ENCODE measurements around the gene TOPAZ1.

GRCh38 chr3:44226573-44226972 is 15.1 kb upstream of the TOPAZ1 start:
- TF ChIP-seq, protein P1, sequence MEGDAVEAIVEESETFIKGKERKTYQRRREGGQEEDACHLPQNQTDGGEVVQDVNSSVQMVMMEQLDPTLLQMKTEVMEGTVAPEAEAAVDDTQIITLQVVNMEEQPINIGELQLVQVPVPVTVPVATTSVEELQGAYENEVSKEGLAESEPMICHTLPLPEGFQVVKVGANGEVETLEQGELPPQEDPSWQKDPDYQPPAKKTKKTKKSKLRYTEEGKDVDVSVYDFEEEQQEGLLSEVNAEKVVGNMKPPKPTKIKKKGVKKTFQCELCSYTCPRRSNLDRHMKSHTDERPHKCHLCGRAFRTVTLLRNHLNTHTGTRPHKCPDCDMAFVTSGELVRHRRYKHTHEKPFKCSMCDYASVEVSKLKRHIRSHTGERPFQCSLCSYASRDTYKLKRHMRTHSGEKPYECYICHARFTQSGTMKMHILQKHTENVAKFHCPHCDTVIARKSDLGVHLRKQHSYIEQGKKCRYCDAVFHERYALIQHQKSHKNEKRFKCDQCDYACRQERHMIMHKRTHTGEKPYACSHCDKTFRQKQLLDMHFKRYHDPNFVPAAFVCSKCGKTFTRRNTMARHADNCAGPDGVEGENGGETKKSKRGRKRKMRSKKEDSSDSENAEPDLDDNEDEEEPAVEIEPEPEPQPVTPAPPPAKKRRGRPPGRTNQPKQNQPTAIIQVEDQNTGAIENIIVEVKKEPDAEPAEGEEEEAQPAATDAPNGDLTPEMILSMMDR (IDR thresholded peaks at IDR 0.05), result no peak
- no peak for TF ChIP-seq EP300 (IDR thresholded peaks at IDR 0.05)
- TF ChIP-seq POLR2AphosphoS5 (IDR thresholded peaks at IDR 0.05), result no peak

Data from suprapubic skin (tissue), 4 donors.